ENCODE data around the gene SLC35E1. TPM values are rescaled to one million over a fixed set of nuclear protein-coding genes. Genes with fewer than 3 reads are reported as not detected.
A peak's percentile ranks its signal among the peaks of the same experiment; 100 is the strongest.

SLC35E1 gene
- 22.8 TPM for total RNA-seq

DNA sequence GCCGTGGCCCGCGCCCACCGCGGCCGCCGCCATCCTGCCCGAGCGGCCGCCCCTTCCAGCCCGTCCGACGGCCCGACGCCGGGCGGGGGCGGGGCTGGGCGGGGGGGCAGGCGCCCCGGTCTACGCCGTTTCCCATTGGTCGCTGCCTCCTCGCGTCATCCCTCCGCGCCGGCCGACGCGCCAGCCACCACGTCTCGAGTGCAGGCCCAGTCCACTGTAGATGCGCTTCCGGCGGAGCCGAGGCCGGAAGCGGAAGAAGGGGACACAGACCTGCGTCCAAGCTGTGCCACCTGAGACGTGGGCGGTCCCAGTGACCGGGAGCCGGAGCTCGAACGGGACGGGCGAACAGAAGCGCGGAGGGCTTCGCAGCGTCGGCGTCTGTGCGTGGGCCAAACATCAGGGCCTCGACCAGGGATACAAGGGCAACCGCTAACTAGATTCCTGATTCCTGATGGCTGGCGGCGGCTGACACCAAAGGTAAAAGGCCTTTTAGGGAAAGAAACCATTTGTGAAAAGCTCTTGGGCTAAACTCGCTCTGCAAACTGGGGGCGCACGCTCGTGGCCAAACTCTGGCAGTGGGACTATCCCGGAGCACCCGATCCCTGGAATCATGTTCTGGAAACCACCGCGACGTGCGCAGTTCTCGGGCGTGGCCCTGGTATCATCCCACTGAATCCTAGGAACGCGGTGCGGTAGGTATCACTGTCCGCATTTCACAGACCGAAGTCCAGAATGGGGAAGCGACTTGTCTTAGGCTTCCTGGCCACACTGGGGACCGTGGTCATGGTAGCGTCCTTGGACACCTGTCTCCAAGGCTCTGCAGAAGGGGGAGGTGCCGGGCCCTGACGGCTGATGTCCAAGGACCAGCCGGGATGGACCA lies at the start of gene SLC35E1:
Gene SLC35E1 (minus strand): TSS at position 84 of the 880 bp plus-strand sequence. CDS start 51 bp downstream, at position 33.
- peak; percentile 100 for DNase-seq (ENCODE audit: low spot score in 2 of 2)
- no peak for FAIRE-seq

GRCh38 chr19:16621165-16621800 lies 49.1 kb upstream of the SLC35E1 start:
- no peak for DNase-seq (ENCODE audit: low spot score in 2 of 2)
- no peak for FAIRE-seq

- DNase-seq (ENCODE audit: low spot score in 2 of 2) (no peak), FAIRE-seq (no peak)
These were observed 48.4 kb upstream of the SLC35E1 start for GRCh38 chr19:16620584-16620983.

DNA sequence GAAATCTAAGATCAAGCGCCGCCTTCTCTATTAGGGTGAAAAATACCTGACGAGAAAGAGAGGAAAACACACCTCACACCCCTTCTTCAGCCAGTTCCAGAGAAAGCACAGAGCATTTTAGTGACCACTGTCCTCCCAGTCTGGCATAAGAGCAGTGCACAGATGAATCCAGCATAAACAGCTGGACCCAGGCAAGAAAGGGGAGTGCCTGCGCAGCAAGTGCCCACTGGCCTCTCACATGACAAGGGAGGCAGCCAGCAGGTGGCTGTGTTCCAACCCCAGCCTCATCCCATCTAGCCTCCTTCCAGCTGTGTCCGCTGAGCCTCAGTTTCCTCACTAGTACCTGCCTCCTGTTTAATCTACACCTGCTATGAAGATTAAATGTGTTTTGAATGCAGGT lies 47.8 kb upstream of the SLC35E1 start:
- no peak for DNase-seq (ENCODE audit: low spot score in 2 of 2)
- FAIRE-seq, result no peak

GRCh38 chr19:16619457-16619856 lies 47.2 kb upstream of the SLC35E1 start:
- DNase-seq (ENCODE audit: low spot score in 2 of 2) (no peak), FAIRE-seq (no peak)

- no peak for DNase-seq (ENCODE audit: low spot score in 2 of 2)
- no peak for FAIRE-seq
These were observed 46.0 kb upstream of the SLC35E1 start for GRCh38 chr19:16618248-16618647.

DNA sequence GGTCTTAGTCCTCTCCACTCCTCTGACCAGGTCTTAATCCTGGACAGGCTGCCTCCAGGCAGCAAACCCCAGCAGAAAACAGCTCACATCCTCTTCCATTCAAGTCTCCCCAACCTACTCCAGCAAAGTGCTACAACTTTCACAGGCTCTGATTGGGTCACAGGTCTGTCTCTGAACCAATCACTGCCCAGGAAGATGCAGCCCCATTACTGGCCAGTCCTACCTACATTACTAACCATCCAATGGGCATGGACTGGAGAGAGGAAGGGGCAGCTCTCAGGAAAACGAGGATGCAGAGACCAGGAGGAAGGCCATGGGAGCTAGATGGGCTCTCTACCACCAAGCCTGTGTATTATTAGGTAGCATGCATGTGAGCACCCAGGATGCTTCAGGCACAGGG lies 43.6 kb upstream of the SLC35E1 start:
- no peak for DNase-seq (ENCODE audit: low spot score in 2 of 2)
- FAIRE-seq, result no peak

- FAIRE-seq (no peak), DNase-seq (ENCODE audit: low spot score in 2 of 2) (no peak)
These were observed 42.7 kb upstream of the SLC35E1 start for GRCh38 chr19:16614941-16615340.

DNA sequence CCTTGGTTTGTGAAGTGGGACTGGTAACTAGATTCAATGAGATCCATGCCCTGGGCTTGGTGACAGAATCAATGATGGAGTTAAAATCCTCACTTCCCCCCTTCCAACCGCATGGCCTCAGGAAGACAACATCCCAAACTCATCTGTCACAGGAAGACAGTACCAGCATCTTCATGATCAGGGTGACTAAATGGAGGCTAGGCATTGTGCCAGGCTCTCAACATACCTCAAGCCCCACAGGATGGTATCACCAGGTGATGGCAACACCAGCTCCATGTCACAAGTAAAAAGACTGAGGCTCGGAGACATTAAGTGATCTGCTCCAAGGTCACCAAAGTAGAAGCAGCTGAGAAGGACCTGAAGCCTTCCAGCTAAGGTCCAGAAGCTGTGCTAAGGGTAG lies 41.6 kb upstream of the SLC35E1 start:
- FAIRE-seq (no peak), DNase-seq (ENCODE audit: low spot score in 2 of 2) (no peak)

- no peak for DNase-seq (ENCODE audit: low spot score in 2 of 2)
- FAIRE-seq, result no peak
These were observed 40.4 kb upstream of the SLC35E1 start for GRCh38 chr19:16612636-16613035.

DNA sequence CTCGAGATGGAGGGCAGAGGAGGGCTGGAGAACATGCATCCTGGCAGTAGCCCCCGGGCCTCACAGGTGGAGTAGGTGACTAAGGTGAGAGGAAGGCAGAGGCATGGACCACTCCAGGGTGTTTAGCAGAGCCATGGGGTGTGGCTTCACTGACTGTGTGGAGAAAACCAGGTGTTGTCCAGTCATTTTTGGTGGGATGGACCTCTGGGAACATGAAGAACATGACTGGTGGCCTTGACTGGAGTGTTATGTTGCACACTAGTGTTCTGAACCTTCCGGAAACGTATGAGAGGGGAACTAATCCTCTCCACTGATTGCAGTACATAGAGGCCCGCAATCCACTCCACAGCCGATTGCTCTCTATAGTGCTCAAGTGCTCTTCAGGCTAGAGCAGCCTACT lies 38.9 kb upstream of the SLC35E1 start:
- no peak for DNase-seq (ENCODE audit: low spot score in 2 of 2)
- FAIRE-seq, result no peak

- no peak for DNase-seq (ENCODE audit: low spot score in 2 of 2)
- FAIRE-seq, result no peak
These were observed 37.4 kb upstream of the SLC35E1 start for GRCh38 chr19:16609511-16610200.

DNA sequence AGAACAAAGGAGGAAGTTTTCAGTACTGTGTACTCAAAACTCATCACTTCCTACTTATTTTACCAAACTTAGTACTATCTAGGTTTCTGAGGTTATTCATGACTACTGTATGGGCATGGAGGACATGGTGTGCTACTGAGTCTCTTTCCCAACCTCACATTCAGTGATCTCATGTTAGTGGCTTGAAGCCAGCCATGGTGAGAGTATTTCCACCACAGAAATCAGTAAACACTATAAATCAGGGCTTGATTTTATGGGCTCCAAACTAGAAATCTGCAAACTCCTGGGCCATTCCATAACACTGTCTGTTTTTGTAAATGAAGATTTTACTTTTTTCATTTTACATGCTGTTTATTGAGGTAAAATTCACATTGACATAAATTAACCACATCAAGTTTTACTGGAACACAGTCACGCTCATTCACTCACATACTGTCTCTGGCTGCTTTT lies 36.1 kb upstream of the SLC35E1 start:
- DNase-seq (ENCODE audit: low spot score in 2 of 2), result no peak
- no peak for FAIRE-seq

GRCh38 chr19:16607819-16608218 lies 35.6 kb upstream of the SLC35E1 start:
- no peak for DNase-seq (ENCODE audit: low spot score in 2 of 2)
- no peak for FAIRE-seq

DNA sequence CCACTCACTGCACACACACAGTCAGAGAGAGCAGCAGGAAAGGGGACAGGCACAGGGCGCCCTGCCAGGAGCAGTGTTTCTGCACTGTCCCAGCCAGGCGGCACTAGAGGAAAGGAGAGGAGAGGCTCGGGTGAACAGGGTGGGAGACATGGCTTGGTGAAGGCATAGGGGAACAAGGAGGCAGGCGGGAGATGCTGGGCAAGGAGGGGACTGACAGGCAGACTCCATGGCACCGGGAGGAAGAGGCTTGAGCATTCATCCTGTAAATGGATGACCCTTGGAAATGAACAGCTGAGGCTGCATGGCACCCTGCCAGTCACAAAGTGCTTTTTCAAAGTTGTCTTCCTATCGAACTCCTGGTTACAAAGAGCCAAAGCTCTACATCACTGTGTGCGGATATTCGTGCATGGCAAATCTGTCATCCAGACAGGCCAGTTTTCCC lies 33.4 kb upstream of the SLC35E1 start:
- FAIRE-seq, result no peak

GRCh38 chr19:16605115-16605514 lies 32.9 kb upstream of the SLC35E1 start:
- FAIRE-seq (no peak), DNase-seq (ENCODE audit: low spot score in 2 of 2) (no peak)

More for the DNA sequence above, 33.4 kb upstream of the SLC35E1 start:
- no peak for DNase-seq (ENCODE audit: low spot score in 2 of 2)

DNA sequence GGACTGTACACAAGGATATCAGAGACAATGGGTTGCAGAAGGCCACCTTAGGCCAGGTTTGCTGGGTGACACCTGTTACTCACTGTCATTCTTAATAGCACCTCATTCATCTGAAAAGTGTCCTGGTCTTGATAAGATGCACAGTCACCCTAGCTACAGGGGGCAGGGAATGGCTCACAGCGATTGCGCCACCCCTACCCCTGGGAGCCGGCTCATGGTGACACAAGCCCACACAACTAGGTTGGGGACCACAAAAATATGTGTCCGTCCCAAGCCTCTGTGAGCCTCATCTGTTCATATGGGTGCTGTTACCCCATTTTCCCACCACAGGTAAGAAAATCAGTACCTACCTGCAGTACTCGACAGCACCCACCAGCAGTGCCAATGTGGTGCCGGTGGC lies 32.4 kb upstream of the SLC35E1 start:
- FAIRE-seq, result no peak
- DNase-seq (ENCODE audit: low spot score in 2 of 2), result no peak

- no peak for FAIRE-seq
- no peak for DNase-seq (ENCODE audit: low spot score in 2 of 2)
These were observed 30.9 kb upstream of the SLC35E1 start for GRCh38 chr19:16603090-16603489.

DNA sequence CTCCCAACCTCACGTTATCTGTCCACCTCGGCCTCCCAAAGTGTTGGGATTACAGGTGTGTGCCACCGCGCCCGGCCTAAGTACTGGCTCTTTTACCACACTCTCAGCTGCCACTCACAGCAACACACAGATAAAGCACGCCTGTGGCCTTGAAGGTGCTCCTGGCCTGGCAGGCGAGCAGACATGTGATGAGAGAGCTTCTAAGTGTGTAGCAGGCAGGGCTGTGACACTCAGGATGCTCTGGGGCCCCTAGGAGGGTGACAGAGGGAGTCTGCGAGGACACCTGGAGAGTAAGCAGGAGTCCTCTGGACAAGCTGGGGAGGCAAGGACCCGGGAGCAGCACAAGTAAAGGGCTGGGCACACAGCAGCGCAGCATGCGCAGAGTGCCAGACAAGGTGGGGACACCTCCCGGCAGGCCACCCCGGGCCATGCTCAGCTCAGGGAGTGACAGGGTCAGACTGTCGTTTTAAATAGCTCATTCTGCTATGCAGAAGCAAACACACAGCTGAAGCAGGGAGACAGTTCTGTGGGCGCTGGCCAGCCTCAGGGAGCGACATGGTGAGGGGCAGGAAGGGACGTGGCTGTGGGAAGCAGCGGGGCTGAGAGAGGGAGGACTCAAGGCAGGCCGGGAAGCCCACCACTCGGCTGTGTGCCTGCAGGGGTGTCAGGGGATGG lies 29.3 kb upstream of the SLC35E1 start:
- FAIRE-seq (no peak), DNase-seq (ENCODE audit: low spot score in 2 of 2) (no peak)

DNA sequence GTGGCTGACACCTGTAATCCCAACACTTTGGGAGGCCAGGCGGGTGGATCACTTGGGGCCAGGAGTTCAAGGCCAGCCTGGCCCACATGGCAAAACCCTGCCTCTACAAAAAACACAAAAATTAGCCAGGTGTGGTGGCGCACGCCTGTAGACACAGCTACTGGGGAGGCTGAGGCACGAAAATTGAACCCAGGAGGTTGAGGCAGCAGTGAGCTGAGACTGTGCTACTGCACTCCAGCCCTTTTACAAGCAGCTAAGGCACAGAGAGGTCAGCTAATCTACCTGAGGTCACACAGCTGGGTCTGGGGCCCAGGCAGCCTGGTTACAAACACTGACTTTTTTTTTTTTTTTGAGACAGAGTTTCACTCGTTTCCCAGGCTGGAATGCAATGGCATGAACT lies 28.6 kb upstream of the SLC35E1 start:
- DNase-seq (ENCODE audit: low spot score in 2 of 2) (no peak), FAIRE-seq (no peak)
